Subcutaneous adipose tissue (tissue), 4 donors: Measurements from ENCODE around the gene SAXO1. TPM values are rescaled to one million over a fixed set of nuclear protein-coding genes. Genes with fewer than 3 reads are reported as not detected.

Source experiments
- total RNA-seq, 4 donors: library from RNA; depleted of rRNA; stranded (reverse); fragments of >200 nt; gene quantifications; one replicate each; pipeline ENCODE4 v1.1.0, GENCODE V29; 2016
- TF ChIP-seq, protein P1 (sequence below): fragments of 450-650 bp; IDR thresholded peaks from one replicate; pipeline ENCODE4 v1.5.1; 2016; ENCODE audit warnings: low read depth, mild to moderate bottlenecking, control low read depth, antibody characterized with exemption, moderate library complexity

Gene SAXO1
- total RNA-seq, 4 donors from 2014 or later = under 0.01 TPM; not detected in 3

DNA sequence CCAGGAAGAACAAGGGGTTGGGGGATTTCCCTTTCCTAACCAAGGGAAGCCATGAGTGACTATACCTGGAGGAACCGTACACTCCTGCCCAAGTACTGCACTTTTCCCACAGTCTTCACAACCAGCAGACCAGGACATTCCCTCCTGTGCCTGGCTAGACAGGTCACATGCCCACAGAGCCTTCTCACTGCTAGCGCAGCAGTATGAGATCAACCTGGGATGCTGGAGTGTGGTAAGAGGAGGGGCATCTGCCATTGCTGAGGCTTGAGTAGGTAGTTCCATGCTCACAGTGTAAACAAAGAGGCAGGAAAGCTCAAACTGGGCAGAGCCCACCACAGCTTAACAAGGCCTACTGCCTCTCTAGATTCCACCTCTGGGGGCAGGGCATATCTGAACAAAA is 35.9 kb downstream of the SAXO1 start:
- TF ChIP-seq, protein P1, sequence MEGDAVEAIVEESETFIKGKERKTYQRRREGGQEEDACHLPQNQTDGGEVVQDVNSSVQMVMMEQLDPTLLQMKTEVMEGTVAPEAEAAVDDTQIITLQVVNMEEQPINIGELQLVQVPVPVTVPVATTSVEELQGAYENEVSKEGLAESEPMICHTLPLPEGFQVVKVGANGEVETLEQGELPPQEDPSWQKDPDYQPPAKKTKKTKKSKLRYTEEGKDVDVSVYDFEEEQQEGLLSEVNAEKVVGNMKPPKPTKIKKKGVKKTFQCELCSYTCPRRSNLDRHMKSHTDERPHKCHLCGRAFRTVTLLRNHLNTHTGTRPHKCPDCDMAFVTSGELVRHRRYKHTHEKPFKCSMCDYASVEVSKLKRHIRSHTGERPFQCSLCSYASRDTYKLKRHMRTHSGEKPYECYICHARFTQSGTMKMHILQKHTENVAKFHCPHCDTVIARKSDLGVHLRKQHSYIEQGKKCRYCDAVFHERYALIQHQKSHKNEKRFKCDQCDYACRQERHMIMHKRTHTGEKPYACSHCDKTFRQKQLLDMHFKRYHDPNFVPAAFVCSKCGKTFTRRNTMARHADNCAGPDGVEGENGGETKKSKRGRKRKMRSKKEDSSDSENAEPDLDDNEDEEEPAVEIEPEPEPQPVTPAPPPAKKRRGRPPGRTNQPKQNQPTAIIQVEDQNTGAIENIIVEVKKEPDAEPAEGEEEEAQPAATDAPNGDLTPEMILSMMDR = no peak

DNA sequence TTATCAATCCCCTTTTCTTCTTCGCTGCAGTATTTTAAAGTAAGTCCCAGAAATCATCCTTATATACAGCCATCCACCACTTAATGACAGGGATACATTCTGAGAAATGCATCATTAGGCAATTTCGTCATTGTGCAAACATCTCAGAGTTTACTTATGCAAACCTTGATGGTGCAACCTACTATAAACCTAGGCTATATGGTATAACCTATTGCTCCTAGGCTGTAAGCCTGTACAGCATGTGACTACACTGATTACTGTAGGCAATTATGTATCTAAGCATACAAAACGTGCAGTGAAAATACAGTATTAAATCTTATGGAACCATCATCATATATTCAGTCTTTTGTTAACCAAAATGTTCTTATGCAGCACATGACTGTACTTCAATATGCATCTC is 36.8 kb downstream of the SAXO1 start:
- TF ChIP-seq, protein P1 = no peak

- TF ChIP-seq, protein P1 = no peak
These were observed 38.6 kb downstream of the SAXO1 start for GRCh38 chr9:18994263-18994916.

GRCh38 chr9:18990494-18990893 is 42.5 kb downstream of the SAXO1 start:
- TF ChIP-seq, protein P1 = no peak

DNA sequence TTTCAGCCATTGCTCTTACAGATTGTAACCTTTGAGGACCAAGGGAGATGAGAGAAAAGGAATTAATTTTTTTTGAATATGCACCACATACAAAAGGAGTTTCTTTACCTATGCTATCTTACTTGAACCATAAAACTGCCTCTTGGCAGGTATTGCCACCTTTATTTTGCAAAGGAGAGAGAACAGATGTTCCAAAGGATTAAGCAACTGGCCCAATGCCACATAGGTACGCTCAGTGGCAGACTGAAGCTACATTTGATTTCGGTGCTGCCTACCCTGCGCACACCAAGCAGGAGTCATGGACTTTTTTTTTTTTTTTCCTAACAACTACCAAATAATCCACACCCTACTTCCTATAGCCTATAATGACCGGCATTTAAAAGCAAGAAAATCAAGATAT is 43.1 kb downstream of the SAXO1 start:
- TF ChIP-seq, protein P1 = no peak

GRCh38 chr9:18989097-18989496 is 43.9 kb downstream of the SAXO1 start:
- TF ChIP-seq, protein P1 = no peak

- TF ChIP-seq, protein P1 = no peak
These were observed 45.0 kb downstream of the SAXO1 start for GRCh38 chr9:18988003-18988402.
